ENCODE data around the gene PHF23.

- TF ChIP-seq MAX (IDR thresholded peaks at IDR 0.05; ENCODE audit: low read depth, low read length) (no peak), CTCF (IDR thresholded peaks at IDR 0.05; ENCODE audit: low read depth, low read length) (no peak), POLR2A (IDR thresholded peaks at IDR 0.05; ENCODE audit: extremely low read depth, insufficient read length) (no peak)
Measured at GRCh38 chr17:7224661-7225111, 14.6 kb downstream of the PHF23 start.

Measured in NB4 (cell line).